HG02588 (cell line): Measurements from ENCODE around the gene LRRC56.
A peak's percentile ranks its signal among the peaks of the same experiment; 100 is the strongest.
"Not testable (repeated sequence)": the region's sequence is repeated elsewhere in the genome, so short reads cannot be mapped to it uniquely, and the experiment has no call there.

ENCODE experiments used
- ATAC-seq: cut with Tn5 transposase; IDR thresholded peaks from one replicate; pipeline ENCODE4 v1.9.1; 2021; ENCODE audit warnings: mild to moderate bottlenecking, moderate library complexity; ENCODE audit not compliant: unreplicated experiment

Gene LRRC56

GRCh38 chr11:571802-572185 lies 34.5 kb downstream of the LRRC56 start:
- no peak for ATAC-seq

DNA sequence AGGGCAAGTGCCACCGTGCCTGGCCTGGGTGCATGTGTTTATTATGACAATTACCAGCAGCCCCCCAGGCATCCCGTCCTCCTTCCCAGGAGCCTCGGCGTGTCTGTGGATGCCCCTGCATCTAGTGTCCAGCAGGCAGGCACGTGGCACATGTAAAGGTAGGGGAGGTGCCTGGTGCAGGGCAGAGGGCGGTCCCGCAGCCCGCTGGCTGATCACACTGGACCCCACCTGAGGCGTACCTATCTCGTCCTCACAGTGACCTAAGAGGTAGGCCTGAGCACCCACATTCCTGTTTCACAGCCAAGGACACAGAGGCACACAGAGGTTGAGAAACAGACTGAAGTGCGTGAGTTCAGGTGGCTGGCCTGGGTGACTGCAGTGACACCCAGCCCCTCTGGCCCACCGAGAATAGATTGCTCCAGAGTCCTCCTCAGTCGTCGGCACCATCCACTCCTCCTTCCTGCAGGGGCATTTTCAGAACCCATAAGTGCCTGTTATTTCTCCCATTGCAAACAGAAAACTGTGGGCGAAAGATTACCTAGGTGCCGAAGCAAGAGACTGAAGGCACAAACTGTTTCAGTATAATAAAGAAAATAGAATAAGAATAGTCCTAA lies 35.9 kb downstream of the LRRC56 start:
- ATAC-seq = no peak

- ATAC-seq = not testable (repeated sequence)
Observed at GRCh38 chr11:574031-574570, 36.8 kb downstream of the LRRC56 start.

GRCh38 chr11:574632-575312 lies 37.4 kb downstream of the LRRC56 start:
- no peak for ATAC-seq

- peak; percentile 38 for ATAC-seq
Observed at GRCh38 chr11:575313-575995, 38.1 kb downstream of the LRRC56 start.

- peak; percentile 80 for ATAC-seq
Observed at GRCh38 chr11:575996-576768, 38.9 kb downstream of the LRRC56 start, which contains the start of gene PHRF1. PHRF1 (plus strand) TSS chr11:576470; CDS start chr11:581513, 5,043 bp downstream.

GRCh38 chr11:576811-577610 lies 39.7 kb downstream of the LRRC56 start:
- no peak for ATAC-seq

GRCh38 chr11:577611-577894 lies 40.2 kb downstream of the LRRC56 start:
- no peak for ATAC-seq

- ATAC-seq = no peak
Observed at GRCh38 chr11:578276-579035, 41.1 kb downstream of the LRRC56 start.

DNA sequence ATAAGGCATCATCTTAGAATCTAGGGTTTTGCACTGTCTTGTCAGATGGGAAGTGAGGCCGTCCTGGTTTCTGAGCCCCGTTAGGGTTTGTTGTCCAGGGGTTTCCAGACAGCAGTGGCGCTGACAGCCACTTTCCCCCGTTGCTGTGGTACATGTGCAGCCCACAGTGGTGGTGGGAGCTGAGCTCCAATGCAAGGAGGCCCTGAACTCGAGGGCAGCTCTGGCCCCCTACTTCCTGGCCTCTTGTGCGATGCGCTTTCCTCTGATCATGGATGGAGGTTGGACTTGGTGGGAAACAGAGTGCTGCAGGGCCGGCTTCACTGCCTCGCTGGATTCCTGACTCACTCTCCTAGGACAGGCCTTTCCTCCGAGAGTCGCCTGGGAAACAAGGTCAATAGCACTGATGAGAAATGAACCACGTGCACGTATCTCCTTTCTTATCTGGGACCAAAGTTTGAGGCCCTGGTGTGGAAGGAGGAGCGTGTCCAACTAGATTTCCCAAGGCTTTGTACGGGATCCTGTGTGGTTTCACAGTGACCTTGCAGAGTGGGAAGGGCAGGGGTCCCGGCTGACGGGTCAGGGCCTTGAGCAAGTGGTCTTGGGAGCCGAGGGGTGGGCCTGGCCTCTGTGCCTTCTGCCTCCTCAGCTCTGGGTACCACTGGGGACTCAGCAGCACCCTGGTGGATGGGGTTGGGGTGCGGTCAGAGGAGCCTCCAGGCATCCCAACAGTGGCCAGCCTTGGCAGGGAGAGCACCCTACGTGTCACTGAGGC lies 42.7 kb downstream of the LRRC56 start:
- no peak for ATAC-seq

DNA sequence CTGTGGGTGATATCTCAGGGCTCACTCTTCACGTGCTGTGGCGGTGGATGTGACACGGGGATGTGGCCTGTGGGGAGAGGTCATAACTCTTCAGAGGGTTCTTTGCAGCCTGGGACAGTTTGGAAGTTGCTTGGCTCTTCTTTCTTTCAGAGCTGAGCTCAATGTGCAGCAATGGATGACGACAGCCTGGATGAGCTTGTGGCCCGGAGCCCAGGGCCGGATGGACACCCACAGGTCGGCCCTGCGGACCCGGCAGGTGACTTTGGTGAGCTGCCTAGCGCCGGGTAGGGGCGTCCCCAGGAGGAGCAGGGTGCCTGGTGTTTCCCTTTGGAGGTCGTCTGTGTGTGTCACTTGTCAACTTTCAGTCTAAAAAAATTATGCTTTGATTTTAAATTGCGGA lies 44.0 kb downstream of the LRRC56 start:
- ATAC-seq = no peak

DNA sequence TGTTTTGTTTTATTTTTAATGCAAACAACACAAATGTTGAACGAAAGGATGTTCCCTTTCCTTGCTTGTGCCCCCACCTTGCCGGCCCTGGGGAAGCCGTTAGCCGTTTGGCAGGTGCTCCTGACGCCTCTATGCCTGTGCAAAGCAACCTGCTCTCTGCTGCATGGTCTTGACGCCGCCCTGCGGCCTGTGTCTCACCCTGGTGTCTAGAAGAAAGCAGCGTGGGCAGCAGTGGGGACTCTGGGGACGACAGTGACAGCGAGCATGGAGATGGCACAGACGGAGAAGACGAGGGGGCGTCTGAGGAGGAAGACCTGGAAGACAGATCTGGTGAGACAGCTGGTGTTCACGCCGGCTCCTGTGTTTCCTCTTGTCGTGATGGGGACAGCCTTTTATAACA lies 44.4 kb downstream of the LRRC56 start:
- ATAC-seq = no peak

DNA sequence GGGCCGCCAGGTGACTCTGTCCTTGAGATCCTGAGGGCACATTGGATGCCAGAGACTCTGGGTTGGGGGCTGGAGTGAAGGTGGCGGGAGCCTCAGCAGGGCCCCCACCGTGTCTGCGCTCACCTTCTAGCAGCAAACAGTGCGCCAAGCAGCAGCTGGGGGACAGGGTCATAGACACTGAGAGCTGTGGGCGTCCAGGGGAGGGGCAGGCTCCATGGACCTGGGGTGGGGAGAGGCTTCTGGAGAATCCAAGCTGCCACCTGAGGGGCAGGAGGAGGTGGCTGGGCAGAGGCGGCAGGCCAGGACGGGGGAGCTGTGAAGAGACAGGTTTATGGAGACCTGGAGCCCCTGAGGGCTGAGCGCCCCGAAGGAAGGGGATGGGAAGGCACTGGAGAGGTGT lies 47.0 kb downstream of the LRRC56 start:
- ATAC-seq = no peak

- ATAC-seq = no peak
Observed at GRCh38 chr11:586376-587316, 49.3 kb downstream of the LRRC56 start.

DNA sequence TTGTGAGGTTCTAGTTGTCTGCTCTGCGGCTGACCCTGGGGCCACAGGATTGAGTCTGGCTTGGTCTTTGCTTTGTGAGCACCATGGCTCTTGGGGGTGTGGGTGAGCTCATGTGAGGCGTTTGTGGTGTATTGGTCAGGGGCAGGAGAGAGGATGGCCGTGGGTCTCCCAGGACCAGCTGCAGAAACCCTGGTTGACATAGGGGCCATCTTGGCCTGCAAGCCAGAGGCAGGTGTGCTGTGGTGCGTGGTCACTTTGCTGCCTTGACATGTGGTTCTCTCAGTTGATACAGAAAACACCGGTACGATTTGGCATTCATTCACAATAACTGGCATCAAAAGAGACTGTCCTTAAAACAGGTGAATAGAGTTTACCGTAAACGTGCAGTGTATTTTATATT lies 50.2 kb downstream of the LRRC56 start:
- no peak for ATAC-seq

GRCh38 chr11:587978-588380 lies 50.7 kb downstream of the LRRC56 start:
- no peak for ATAC-seq

DNA sequence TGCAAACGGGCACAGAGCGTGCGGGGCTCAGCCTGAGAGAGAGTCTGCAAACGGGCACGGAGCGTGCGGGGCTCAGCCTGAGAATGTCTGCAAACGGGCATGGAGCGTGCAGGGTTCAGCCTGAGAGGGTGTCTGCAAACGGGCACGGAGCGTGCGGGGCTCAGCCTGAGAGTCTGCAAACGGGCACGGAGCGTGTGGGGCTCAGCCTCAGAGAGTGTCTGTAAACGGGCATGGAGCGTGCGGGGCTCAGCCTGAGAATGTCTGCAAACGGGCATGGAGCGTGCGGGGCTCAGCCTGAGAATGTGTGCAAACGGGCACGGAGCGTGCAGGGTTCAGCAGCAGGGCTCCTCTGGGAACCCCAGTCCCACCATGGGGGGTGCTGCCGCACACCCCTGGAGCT lies 52.5 kb downstream of the LRRC56 start:
- ATAC-seq = no peak

GRCh38 chr11:590997-591396 lies 53.7 kb downstream of the LRRC56 start:
- ATAC-seq = no peak
